Measurements from ENCODE around the gene GNAQ.

- TF ChIP-seq EGR1 (IDR thresholded peaks at IDR 0.05) = no peak
- TF ChIP-seq MAX (IDR thresholded peaks at IDR 0.05) = no peak
- TF ChIP-seq CEBPB (IDR thresholded peaks at IDR 0.05) = no peak
- no peak for TF ChIP-seq NFIC (IDR thresholded peaks at IDR 0.05)
- TF ChIP-seq FOXM1 (IDR thresholded peaks at IDR 0.05; ENCODE audit: borderline replicate concordance, low read depth) = no peak
- no peak for TF ChIP-seq YY1 (IDR thresholded peaks at IDR 0.05; ENCODE audit: low read depth)
- no peak for TF ChIP-seq TCF12 (IDR thresholded peaks at IDR 0.05; ENCODE audit: low read depth)
Measured at GRCh38 chr9:77906991-77907390, 124.6 kb downstream of the GNAQ start.

Data from Ishikawa (cell line).